Tibial artery (tissue), 4 donors: ENCODE results near the gene DCTN1.
"Not testable (repeated sequence)": the region's sequence is repeated elsewhere in the genome, so short reads cannot be mapped to it uniquely, and the experiment has no call there.

ENCODE experiments used
- DNase-seq, 2 donors: peaks; one replicate each; pipeline ENCODE4 v3.0.0-alpha.2; 2019
- H3K27ac ChIP-seq, 2 donors: fragments of 200-600 bp; sonication (generic) in 1 of 2; 1 replicate in 1 of 2; 2 replicates in 1 of 2; pipeline ENCODE4 v1.5.1; 2018 to 2019; ENCODE audit warnings: mild to moderate bottlenecking in 1 of 2
- H3K27me3 ChIP-seq, 2 donors: fragments of 200-600 bp; sonication (generic) in 1 of 2; one replicate each; pipeline versions ENCODE4 v1.5.1 to v1.6.0; 2016 to 2019
- H3K36me3 ChIP-seq, 3 donors: fragments of 200-600 bp; sonication (generic) in 2 of 3; one replicate each; pipeline ENCODE4 v1.5.1; 2016 to 2019; ENCODE audit warnings: mild to moderate bottlenecking in 2 of 3
- H3K4me1 ChIP-seq, 4 donors: fragments of 200-600 bp; sonication (generic) in 2 of 4; 1 replicate in 3 of 4; 2 replicates in 1 of 4; pipeline ENCODE4 v1.5.1; 2016 to 2019
- H3K4me3 ChIP-seq, 2 donors: fragments of 200-600 bp; sonication (generic) in 1 of 2; 1 replicate in 1 of 2; 2 replicates in 1 of 2; pipeline ENCODE4 v1.5.1; 2018 to 2019; ENCODE audit warnings: mild to moderate bottlenecking in 2 of 2
- H3K9me3 ChIP-seq, 3 donors: fragments of 200-600 bp; sonication (generic) in 1 of 3; one replicate each; pipeline ENCODE4 v1.5.1; 2016 to 2019
- intact Hi-C: fragments of 100-400 bp; cut with DNase I; formaldehyde crosslinking; loops from one replicate; pipeline ENCODE4 v1.15.0; 2023; ENCODE audit warnings: low total_unique reads
- TF ChIP-seq, protein P1 (sequence below), 2 experiments: fragments of 200-600 bp in 1 of 2; fragments of 450-650 bp in 1 of 2; IDR thresholded peaks; one replicate each; pipeline ENCODE4 v1.5.1; 2017 to 2019; ENCODE audit warnings: antibody characterized with exemption in 2 of 2, mild to moderate bottlenecking in 1 of 2, moderate library complexity in 1 of 2

DCTN1 gene

DNA sequence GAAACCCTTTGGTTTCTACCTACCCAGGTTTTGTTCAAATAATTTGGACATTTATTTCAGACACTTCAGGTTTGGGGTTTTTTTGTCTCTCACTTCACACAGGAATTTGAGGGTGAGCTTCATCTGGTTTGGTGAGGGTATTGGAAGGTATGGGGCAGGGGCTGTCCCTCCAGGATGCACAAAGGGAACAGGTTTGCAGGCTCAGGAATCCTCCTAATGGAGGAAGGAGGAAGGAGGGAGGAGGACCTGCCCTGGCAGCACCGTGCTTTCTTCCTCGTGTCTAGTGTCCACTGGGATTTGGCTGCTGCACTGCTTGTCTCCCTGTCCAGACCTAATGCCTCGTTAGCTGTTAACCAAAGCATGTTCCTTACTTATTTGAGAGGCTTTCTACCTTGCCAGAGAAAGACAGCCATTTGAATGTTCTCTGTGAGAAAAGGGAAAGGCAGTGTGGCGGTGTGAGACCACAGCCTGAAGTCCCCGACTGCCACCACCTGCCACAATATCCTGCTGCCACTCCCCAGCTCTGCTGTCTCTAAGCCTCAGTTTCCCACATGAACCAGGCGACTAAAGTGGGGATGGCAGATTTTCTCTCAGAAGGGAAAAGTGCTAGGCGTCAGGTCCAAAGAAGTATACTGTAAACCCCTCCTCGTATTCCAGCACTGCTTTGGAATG is 34.7 kb downstream of the DCTN1 start:
- Histone ChIP-seq H3K27me3 (no peaks in the 10 kb centered on the region), H3K36me3 (peaks cover 0 to 3% (median 0%) of the 10 kb centered on the region in 3 donors), H3K9me3 (no peaks in the 10 kb centered on the region), H3K4me1 (peaks cover 0 to 6% (median 0%) of the 10 kb centered on the region in 4 donors), H3K27ac (no peak overlapping the region), H3K4me3 (no peak overlapping the region)
- no peak for DNase-seq
- TF ChIP-seq, protein P1, sequence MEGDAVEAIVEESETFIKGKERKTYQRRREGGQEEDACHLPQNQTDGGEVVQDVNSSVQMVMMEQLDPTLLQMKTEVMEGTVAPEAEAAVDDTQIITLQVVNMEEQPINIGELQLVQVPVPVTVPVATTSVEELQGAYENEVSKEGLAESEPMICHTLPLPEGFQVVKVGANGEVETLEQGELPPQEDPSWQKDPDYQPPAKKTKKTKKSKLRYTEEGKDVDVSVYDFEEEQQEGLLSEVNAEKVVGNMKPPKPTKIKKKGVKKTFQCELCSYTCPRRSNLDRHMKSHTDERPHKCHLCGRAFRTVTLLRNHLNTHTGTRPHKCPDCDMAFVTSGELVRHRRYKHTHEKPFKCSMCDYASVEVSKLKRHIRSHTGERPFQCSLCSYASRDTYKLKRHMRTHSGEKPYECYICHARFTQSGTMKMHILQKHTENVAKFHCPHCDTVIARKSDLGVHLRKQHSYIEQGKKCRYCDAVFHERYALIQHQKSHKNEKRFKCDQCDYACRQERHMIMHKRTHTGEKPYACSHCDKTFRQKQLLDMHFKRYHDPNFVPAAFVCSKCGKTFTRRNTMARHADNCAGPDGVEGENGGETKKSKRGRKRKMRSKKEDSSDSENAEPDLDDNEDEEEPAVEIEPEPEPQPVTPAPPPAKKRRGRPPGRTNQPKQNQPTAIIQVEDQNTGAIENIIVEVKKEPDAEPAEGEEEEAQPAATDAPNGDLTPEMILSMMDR (IDR thresholded peaks at IDR 0.05), result no peak
- intact Hi-C loops, result no loop called here

DNA sequence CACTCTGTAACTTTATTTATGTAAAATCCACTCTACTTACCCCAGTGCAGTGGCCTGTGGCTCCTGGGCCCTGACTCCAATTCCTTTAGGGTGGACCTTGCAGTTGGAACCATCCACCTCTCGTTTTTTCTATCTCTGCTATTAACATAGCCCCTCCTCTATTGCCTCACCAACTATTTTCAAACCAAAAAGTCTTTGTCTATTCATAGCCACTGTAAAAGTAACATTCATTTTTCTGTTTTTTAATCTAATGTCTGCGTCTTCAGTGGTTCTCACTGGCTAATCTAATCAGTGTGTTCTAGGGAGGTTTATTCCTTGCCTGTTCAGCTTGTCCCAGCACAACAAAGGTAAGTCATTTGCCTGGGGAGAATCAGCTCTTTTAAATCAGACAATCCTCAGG is 36.8 kb downstream of the DCTN1 start, which contains the start of gene SLC4A5:
Gene SLC4A5, minus strand, starts transcription at position 101 of the 400 bp plus-strand sequence. CDS start 28,393 bp downstream, outside the sequence.
- TF ChIP-seq, protein P1 (IDR thresholded peaks at IDR 0.05), result no peak
- Histone ChIP-seq H3K27ac (no peak within 1 kb of the TSS), H3K27me3 (no peaks in the 10 kb centered on the region), H3K4me1 (peaks cover 0 to 6% (median 0%) of the 10 kb centered on the region in 4 donors), H3K4me3 (no peak within 1 kb of the TSS), H3K36me3 (peaks cover 0 to 3% (median 0%) of the 10 kb centered on the region in 3 donors), H3K9me3 (no peaks in the 10 kb centered on the region)
- intact Hi-C loops, result no loop called here
- no peak for DNase-seq

DNA sequence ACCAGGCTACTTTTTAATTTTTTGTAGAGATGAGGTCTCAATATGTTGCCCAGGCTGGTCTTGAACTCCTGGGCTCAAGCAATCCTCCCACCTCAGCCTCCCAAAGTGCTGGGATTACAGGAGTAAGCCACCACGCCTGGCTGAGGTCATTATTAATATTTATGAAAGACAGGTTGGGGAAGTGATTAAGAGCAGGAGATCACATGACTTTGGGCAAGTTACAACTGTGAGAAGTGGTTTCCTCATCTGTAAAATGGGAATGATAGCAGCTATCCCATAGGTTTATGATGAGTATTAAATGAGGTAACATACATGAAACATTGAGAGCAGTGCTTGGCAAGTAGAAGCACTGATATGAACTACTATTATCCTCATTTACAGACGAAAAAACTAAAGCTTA is 43.9 kb downstream of the DCTN1 start:
- not testable (repeated sequence) for DNase-seq, H3K27me3 ChIP-seq, H3K4me1 ChIP-seq, H3K9me3 ChIP-seq, H3K4me3 ChIP-seq, H3K27ac ChIP-seq
- intact Hi-C loops, result loop anchor here (5.0 to 10.0 kb wide), 2 partner anchors 74 to 511 kb away; partner anchors contain the start of gene STAMBP
- H3K36me3 ChIP-seq, result peaks cover 15 to 17% (median 17%) of the 10 kb centered on the region in 3 donors

DNA sequence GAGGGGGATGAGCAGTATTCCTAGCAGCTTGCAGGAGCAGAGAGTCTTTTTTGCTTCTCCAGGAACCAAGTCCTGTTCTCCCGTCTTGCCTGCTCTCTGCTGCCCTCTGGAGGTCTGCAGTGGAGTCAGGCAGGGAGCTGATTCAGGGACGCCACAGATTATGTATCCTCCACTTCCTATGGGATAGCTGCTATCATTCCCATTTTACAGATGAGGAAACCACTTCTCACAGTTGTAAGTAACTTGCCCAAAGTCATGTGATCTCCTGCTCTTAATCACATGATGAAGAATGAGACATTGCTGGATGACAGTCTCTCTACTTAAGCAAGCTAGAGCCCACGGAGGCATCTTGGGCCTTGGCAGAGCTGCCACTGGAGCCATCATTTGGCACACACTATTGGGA is 45.2 kb downstream of the DCTN1 start:
- TF ChIP-seq, protein P1 (IDR thresholded peaks at IDR 0.05), result peak; percentile 81 to 96
- DNase-seq, result peak; percentile 73 to 83
- H3K27ac ChIP-seq, result no peak overlapping the region
- intact Hi-C loops, result loop anchor here (5.0 to 10.0 kb wide), 2 partner anchors 73 to 510 kb away; partner anchors contain the start of gene STAMBP
- H3K27me3 ChIP-seq, result no peaks in the 10 kb centered on the region
- H3K9me3 ChIP-seq, result no peaks in the 10 kb centered on the region
- no peak overlapping the region for H3K4me3 ChIP-seq
- no peaks in the 10 kb centered on the region for H3K4me1 ChIP-seq
- peaks cover 28 to 30% (median 30%) of the 10 kb centered on the region in 3 donors for H3K36me3 ChIP-seq

DNA sequence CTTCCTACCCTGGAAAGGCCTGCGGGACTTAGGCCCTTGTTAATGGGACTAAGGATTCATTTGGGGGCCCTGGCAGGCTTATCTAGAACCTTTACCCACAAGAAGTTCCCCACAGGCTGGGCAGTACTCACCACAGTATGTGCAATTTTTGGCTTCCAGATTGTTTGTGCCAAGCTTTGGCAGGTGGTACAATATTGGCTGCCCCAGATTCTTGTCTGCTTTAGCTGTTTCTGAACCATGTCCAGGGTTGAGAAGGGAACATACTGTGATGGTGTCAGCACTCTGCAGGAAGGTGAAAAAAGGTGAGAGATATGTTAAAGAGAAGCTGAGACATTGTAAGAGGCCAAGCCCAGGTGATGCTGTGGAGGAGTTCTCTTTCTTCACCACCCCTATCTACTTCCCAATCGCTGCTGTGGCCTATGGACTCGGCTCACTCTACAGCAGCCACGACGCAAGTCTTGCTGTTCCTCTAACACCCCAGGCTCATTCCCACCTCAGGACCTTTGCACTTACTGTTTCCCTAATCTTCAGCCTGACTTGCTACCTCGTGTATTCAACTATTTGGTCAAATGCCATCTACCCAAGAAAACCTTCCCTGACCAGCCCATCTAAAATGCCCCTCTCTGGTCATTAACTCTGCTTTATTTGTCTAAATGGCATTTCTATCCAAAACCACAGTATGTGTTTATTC is 46.1 kb downstream of the DCTN1 start:
- intact Hi-C loops, result loop anchor here (10.0 kb wide), 1 partner anchor 509 kb away; the partner anchor contains the start of gene STAMBP
- no peak for DNase-seq
- no peaks in the 10 kb centered on the region for H3K27me3 ChIP-seq
- TF ChIP-seq, protein P1 (IDR thresholded peaks at IDR 0.05), result no peak
- no peaks in the 10 kb centered on the region for H3K9me3 ChIP-seq
- H3K4me3 ChIP-seq, result no peak overlapping the region
- peaks cover 28 to 39% (median 39%) of the 10 kb centered on the region in 3 donors for H3K36me3 ChIP-seq
- no peaks in the 10 kb centered on the region for H3K4me1 ChIP-seq
- no peak overlapping the region for H3K27ac ChIP-seq

DNA sequence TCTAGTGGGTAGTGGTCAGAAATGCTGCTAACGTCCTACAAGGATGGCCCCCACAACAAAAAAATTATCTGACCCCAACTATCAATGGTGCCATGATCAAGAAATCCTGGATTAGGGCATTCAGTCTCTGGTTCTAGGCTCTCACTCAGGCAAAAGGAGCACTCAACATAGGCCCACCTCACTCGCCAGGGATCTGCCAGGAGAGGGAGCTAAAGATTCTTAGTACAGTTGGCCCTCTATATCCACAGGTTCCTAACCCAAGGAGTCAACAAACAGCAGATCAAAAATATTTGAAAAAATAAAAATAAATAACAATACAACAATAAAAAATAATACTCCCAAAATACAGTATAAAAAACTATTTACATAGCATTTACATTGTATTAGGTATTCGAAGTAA is 46.9 kb downstream of the DCTN1 start:
- DNase-seq, result no peak
- H3K9me3 ChIP-seq, result no peaks in the 10 kb centered on the region
- TF ChIP-seq, protein P1 (IDR thresholded peaks at IDR 0.05), result no peak
- no peaks in the 10 kb centered on the region for H3K27me3 ChIP-seq
- H3K4me3 ChIP-seq, result no peak overlapping the region
- H3K4me1 ChIP-seq, result no peaks in the 10 kb centered on the region
- no peak overlapping the region for H3K27ac ChIP-seq
- peaks cover 36 to 44% (median 41%) of the 10 kb centered on the region in 3 donors for H3K36me3 ChIP-seq
- intact Hi-C loops, result loop anchor here (10.0 kb wide), 1 partner anchor 508 kb away; the partner anchor contains the start of gene STAMBP
